ENCODE data around the gene CBLN3.
"Not testable (repeated sequence)": the region's sequence is repeated elsewhere in the genome, so short reads cannot be mapped to it uniquely, and the experiment has no call there.

CBLN3 gene

DNA sequence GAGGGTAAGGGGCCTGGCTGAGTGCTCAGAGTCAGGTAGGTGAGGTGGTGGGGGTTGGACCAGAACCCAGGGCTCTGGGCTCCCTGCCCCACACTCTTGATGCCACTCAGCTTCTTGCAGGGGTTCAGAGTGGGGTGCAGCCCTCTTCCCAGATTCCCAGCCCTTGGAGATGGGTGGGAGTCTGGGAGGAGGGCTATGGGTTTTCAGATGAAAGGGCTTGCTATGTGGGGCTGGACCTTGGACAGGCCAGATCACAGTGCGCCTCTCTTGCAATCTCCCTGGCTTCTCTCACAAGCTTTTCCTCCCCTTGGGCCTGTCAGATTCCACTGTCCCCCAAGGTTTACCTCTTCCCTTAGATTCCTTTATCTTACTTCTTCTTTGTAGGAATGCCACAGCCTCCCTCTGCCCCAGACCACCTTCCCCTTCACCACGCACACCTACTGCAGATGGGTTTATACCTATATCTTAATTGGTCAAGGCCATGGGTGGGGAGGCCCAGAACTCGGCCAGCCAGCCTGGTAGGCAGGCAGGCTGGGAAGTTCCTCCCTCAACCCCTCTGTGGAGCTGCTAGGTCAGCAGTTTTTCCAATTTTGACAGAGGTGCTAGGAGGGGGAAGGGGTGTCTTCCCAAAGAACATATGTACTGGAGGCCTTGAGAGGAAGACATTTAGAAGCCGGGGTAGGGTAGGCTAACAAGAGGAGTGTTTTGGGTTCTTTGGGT is 29.3 kb downstream of the CBLN3 start:
- no peak for DNase-seq

DNA sequence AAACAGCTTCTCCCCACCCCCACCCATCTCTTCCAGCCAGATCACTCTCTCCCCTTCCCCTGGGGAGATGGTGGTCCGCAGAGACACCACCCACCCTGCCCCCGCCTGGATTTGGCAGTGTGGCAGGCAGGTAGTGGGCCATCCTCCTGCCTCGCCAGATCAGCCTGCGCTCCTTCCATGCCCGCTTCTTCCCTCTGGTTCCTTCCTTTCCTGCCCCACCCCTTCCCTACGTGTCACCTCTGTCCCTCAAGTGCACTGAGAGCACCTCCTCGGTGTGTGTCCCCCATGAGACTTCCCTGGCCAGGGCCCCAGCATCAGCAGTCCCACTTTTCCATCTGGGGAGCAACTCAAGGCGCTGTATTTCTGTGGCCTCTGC is 30.0 kb downstream of the CBLN3 start:
- DNase-seq = no peak

DNA sequence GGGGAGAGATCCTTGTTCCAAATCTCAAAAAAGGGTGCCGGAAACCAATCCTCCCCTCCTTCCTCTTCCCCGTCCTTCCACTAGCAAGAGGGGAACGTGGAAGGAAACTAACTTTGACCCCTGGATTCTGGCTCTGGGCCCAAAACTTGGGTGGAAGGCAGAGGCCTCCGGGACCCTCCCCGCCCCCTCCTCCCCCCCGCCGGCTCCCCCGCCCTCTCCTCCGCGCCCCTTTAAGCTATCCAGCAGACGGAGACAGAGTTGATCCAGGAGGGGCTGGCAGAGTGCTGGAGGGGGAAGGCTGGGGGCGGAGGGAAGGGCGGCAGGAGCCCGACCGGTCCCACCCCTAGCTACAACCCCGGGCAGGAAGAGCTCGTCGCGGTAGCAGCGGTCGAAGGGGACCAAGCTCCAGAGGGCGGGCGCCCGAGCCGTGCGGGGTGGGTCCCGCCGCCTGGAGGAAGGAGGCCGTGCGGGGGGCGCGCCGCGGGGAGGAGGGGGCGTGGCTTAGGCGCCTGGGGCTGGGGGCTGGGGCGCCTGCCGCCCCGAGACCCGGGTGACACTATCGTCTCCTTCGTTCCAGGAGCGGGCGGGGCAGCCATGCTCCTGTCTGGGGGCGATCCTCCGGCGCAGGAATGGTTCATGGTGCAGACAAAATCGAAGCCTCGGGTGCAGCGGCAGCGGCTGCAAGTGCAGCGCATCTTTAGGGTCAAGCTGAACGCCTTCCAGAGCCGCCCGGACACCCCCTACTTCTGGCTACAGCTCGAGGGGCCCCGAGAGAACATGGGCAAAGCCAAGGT is 30.6 kb downstream of the CBLN3 start, which contains the start of gene NYNRIN:
Gene NYNRIN (plus strand): TSS at position 351 of the 794 bp plus-strand sequence. CDS start 244 bp downstream, at position 595.
- DNase-seq = peak; percentile 11

DNA sequence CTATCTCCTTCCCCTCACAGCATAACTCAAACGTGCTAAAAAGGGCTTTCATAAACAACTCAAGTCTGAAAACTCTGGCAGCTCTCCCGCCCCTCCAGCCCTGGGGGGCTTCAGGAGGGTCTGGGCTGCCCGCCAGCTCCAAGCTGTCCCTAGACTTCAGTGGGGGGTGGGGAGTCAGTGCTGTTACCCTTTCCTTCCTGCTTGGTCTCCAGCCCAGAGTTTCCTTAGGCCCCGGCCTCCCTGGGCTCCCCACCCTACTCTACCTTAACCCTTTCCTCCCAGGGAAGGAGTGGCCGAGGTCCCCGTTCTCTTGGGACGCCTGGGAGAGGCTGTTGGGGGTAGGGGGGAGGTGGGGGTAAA is 31.2 kb downstream of the CBLN3 start:
- DNase-seq = no peak

DNA sequence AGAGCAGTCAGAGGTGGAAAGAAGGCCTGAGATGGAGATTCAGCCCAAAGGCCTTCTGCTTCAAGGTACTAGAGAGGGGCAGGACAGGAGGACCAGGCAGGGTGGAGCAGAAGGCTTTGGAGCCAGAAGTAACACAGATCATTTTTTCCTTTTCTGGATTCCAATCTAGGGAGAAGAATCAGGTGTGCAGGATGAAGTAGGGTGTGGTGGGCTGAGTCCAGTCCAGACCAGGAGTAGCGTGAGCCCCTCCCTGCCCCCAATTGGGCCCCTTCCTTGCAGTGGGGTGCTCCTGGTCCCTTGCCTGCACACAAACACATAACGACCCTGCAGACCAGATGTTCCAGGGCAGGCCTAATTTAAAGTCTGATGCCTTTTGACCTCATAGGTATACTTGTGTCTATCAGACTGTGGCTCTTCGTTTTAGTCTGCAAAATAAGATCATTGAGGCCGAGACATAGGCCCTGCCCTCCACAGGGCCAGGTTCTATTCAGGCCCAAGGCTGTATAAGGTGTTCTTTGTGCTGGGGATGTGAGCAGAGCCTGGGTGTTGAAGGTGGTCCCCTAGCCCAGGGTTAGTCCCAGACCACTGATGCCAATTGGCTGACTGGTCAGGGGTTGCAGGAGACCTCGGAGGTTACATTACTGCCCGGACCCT is 31.7 kb downstream of the CBLN3 start:
- DNase-seq = no peak

DNA sequence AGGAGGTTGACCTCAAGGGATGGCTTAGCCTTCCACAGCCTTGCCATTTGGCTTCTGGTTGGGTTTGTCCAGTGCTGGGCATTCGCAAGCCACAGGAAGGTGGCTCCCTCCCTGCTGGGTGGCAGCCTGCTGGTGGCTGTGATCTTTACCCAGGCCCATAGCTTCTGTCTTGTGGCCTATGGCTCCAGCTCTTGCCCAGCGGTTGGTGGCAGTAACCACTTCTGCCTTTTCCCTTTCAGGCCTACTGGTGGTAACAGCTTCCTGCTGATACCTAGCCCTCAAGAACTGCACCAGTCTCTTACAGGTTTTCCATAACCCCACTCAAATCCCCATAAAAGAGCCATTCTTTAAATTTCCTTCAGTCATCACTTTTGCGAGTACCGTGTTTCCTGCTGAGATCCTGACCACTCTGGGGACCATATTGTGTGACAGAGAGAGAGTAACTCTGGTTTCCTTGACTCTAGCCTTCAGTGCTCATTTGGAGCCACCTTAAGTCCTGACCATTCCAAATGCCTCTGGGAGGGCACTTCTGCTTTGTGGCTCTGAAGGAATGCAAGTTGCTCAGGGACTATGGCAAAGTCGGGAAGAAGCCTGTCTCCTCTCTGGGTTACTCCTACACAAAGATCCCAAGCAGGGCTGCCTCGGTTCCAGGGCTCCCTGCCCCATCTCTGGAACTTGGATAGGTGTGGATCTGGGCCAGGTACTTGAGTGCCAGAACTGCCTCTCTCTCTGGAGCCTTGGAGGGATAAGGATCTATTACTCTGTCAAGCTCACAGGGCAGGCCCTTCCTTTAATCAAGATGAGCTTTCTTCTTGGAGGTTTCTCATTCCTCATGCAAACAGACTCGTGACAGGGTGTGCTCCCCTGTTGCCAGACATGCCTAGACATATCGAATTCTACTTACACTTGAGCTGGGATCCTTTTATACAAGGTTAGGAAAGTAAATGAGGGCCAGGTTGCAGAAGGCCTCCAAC is 33.6 kb downstream of the CBLN3 start:
- no peak for DNase-seq

DNA sequence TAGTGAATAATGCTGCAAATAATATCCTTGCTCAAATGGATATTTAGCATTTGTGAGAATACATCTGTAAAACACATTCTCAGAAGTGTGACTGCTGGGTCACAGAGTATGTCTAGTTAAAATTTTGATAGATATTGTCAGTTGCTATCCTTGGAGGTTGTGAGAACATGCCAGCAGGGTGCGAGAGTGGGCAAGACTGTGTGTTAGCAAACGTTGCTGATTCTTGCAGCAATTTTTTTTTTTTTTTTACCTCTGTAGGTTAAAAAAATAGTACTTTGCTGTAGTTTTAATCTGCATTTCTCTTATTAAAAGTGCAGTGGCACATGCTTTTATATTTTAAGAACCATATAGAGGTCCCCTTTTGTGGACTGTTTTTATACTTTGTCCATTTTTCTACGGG is 35.2 kb downstream of the CBLN3 start:
- DNase-seq = no peak

DNA sequence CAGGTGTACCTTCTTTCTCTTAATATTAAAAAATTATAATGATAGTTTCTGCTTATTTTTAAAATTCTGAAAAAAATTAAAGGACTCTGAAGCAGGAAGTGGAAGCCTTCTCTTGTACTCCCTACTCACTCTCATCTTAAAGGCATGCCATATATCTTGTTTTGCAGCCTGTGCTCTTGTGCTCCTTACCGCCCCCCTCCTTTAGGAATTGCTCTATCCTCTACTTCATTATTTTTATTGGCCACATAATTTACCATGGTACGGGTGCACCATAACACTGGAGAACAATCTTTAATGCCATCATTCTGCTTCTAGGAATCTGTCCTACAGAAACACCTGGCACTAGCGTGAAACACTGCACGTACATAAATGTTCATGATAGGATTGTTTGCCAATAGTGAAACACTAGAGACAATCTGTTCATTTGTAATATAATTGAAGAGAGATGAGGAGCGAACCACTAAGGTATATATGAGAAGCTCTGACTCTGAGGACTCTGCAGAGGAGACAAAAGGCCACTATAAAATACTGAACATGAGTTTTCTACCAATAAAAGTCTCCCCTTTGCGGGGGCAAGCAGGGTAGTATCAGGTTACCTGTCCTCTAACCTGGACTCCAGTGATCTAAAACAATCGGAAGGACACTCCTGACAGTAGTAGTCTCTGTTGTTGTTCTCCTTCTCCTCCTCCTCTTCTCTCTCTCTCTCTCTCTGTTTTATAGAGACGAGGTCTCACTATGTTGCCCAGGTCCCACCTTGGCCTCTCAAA is 37.0 kb downstream of the CBLN3 start:
- DNase-seq = no peak

DNA sequence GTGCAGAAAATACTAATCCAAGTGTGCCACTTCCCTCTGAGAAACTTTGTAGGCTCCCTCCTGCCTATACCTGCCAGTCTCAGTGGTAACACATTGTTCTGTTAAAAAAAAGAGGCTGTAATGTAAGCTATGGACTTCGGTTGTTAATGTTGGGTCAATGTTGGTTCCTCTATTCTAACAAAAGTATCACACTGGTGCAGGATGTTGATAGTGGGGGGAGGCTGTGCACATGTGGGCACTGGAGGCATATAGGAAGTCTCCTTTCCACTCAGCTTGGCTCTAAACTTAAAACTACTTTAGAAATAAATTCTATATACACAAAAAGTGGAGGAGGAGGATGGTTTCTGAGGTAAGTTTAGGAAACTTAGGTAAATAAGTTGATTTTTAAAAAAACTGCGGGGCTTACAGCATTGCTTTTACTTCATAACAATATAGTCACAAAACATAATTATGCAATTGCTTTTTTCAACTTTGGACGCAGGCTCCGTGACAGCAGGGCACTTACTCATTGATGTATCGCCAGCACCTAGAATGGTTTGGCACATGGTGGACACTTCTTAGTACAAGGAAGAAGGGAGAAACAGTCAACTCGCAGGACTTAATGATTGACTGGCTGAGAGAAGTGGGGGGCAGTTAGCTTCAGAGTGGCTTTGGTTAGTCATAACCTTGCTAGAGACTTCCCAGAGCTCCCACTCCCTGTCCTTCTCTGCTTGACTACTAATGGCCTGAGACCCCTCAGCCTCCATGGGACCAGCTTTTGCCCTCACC is 38.6 kb downstream of the CBLN3 start:
- DNase-seq = no peak

DNA sequence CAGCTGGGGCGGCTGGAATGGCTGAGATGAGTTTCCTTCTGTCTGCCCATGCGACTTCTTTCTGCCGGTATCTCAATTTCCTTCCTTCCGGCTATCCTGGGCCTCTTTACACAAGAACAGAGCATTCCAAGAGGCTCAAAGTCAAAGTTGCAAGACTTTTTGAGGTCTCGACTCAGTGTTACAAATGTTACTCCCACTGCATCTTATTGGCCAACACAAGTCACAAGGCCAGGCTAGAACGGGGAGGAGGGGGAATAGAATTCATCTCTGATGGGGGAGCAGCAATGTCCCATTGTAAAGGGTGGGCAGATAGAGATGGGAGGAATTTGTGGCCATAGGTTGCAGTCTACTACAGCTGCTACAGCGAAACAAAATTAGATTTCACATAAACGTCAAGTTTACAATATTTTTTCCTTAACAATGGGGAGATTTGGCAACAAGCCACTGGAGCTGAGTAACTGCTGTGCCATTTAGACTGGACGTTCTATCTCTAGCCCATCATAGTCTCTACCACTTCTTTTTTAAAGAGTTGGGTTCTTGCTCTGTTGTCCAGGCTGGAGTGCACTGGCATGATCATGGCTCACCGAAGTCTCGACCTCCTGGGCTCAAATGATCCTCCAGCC is 40.1 kb downstream of the CBLN3 start:
- DNase-seq = no peak

DNA sequence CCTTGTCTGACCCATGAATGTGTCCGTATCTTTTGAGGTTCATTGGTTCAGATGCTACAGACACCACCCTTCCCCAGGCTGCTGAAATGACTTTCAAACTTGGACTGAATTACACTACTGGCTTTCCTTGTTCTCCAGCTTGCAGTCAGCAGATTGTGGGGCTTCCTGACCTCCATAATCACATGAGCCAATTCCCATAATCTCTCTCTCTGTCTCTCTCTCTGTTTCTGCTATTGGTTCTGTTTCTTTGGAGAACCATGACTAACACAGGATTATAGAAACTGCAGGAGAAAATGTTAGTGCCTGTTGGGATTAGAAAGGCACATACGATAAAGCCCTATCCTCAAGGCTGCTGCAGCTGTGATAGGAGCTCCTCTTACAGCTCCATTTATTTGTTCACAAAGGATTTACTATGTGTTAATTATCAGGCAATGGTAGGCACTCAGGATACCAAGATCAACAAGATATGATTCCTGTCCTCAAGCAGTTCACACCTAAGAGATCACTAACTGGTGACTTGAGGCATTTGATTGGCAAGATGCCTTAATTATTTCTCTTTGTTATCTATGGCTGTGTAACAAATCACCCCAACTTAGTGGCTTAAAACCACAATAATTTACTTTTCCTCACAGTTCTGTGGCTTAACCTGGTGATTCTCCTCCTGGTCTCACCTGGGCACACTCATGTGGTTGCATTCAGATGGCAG is 40.8 kb downstream of the CBLN3 start:
- DNase-seq = no peak

DNA sequence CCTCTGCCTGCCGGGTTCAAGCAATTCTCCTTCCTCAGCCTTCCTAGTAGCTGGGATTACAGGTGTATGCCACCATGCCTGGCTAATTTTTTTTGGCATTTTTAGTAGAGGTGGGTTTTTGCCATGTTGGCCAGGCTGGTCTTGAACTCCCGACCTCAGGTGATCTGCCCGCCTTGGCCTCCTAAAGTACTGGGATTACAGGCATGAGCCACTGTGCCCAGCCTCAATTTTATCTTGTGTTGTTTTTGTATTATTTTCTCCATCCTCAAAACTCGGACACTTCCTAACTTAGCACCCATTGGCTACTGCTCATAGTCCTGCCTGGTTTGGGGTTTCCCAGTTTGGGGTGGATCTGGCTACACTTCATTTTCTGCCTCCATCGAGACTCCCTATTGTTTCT is 41.9 kb downstream of the CBLN3 start:
- DNase-seq = not testable (repeated sequence)

DNA sequence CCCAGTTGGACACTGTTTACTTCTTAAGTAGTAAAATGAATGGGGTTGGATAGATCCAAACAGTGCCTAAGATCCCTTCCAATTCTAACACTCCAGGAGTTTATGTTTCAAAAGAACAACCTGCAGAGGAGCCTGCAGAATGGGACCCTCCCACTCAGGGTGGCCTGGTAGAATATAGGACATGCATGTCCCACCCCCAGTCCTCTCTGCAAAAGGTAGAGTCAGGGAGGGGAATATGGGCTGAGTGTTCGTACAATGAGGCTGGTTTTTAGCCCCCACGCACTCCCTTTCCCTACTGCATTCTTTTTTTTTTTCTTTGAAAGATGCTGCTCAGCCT is 42.5 kb downstream of the CBLN3 start:
- DNase-seq = no peak

DNA sequence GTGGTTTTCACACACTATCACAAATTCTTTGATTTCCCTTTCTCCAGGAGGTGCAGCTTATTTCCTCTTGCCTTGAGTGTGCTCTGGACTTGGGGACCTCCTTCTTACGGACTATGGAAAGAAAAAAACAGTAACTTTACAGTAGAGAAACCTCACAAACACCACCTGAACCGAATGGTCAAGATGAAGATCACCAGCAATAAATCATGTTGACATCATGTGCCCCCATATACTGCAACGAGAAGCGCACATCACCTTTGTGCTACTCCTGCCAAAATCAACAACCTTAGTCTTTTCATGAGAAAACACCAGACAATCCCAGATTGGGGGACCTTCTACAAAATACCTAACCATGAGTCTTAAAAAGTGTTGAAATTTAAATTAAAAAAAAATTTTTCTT is 43.9 kb downstream of the CBLN3 start:
- DNase-seq = no peak

DNA sequence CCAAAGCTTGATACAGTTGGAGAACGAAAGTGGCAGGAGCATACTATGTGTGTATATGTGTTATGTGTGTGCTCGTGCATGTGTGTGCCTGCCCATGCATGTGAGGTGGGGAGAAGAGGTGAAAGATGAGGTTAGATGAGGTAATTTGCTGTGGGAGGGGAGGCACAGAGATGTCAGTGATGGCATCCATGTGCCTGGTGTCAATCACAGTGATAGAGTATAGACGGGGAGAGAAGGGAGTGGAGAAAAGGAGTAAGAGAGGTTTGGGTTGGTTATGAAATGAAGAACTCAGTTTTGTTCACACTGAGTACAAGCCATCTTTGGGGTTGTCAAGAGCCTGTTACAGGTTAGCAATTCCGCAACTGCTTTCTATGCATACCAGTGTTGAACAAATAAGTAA is 45.3 kb downstream of the CBLN3 start:
- DNase-seq = no peak

DNA sequence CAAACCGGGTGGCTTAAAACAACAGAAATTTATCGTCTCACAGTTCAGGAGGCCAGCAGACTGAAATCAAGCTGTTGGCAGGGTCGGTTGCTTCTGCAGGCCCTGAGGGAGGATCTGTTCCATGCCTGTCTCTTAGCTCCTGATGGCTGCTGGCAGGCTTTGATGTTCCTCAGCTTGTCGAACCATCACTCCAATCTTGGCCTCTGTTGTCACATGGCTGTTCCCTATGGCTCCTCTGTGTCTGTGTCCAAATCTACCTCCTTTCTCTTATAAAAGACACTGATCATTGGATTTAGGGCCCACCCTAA is 47.5 kb downstream of the CBLN3 start:
- no peak for DNase-seq

DNA sequence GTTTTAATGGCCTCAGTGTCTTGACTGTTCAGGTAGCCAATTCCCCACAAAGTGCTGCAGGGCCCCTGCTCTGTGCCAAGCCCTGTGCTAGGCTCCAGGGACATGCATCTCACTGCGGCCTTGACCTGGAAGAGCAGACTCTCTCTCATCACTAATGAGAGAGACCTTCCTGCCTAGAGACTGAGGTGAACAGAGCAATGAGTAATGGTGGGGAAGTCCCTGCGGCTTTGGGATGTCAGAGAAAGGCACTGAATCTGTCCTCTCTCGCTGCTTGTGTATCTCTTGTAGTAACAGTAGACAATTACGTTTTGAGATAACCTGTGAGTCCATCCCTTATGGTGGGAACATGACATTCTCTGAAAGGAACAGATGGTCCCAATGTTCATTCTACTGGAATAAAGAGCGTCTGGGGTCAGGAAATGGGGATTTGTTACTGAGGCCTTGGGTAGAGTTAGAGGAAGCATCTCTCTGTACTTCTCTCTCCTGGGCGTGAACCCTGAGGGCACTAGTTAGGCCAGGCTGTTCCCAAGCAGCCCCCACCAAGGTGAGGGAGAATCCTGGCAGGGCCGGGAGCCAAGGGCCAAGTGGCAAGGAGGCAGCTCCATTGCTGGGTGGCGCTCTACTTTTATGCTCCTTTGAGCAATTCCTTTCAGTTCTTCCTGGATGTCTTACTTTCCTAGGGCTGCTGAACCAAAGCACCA is 48.0 kb downstream of the CBLN3 start:
- DNase-seq = no peak

DNA sequence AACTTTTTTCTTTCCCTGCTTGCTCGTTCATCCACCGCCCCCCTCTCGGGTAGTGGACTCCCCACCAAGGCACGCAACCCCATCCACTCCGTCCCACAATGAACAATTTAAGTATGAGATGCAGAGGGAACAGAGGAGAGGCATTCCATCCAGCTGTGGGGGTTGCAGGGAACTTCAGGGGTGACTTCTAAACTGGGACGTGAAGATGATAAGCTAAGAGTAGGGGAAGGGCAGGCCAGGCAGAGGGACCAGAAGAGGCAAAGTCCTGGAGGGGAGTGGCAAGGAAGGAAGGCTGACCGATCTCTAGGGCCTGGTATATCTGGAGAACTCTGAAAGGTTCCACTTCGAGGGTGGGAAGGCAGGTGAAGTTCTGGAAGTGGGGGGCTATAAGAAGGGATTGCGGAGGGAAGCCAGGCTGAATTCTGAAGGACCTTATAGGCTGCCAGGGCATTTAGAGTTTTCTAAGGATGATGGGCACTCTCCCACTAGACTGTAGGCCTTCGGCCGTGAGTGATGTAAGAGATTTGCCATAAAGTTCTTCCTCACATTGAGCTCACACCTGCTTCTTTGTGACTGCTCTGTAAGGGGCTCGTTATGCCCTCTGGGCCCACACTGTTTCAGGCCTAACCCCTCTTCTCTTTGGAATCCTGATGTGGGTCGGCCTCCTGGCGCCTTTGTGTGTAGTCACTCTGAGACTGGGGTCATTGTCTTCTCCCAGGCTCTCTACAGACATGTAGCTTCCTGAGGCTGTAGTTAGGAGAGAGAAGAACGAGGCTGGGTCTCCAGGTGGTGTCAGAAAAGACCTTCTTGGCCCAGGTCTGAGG is 49.3 kb downstream of the CBLN3 start:
- DNase-seq = no peak
